AG10803 (cell line): ENCODE results near the gene SEC16A.

Experiments used
- DNase-seq: peaks from one replicate; pipeline ENCODE4 v3.0.0; 2010; ENCODE audit warnings: low read depth
- H3K4me3 ChIP-seq: 2 replicates; pipeline ENCODE4 v1.5.1; 2011; ENCODE audit warnings: mild to moderate bottlenecking, low read length, control low read depth
- TF ChIP-seq, protein P1 (sequence below): conservative IDR thresholded peaks from 2 replicates; pipeline ENCODE4 v1.5.1; 2011; ENCODE audit warnings: mild to moderate bottlenecking, low read length, control low read depth, inconsistent platforms

Gene SEC16A

DNA sequence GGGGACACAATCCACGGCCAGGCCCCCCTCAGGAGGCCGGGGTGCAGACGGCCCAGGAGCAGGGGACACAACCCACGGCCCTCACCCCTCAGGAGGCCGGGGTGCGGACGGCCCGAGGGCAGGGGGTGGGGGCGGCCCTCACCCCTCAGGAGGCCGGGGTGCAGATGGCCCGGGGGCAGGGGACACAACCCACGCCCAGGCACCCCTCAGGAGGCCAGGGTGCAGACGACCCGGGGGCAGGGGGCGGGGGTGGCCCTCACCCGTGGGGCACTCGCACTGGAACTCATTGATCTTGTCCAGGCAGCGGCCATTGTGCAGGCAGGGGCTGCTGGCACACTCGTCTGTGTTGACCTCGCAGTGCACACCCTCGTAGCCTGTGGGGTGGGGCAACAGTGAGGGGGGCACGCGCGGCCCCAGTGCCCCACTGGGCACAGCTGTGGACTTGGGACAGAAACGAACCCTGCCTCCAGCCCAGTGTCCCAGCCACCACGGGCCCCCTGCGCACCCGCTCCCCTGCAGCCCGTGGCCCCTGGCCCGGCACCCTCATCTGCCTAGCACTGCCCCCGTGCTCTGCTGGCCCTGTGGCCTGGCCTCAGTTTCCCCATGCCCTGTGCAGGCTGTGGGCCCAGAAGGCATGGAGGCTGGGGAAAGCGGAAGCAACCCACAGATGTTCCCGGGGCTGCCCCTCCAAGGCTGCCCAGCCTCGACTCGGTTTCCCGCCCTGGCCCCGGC is 34.3 kb upstream of the SEC16A start:
- DNase-seq, result no peak
- H3K4me3 ChIP-seq, result no peak overlapping the region
- TF ChIP-seq, protein P1, sequence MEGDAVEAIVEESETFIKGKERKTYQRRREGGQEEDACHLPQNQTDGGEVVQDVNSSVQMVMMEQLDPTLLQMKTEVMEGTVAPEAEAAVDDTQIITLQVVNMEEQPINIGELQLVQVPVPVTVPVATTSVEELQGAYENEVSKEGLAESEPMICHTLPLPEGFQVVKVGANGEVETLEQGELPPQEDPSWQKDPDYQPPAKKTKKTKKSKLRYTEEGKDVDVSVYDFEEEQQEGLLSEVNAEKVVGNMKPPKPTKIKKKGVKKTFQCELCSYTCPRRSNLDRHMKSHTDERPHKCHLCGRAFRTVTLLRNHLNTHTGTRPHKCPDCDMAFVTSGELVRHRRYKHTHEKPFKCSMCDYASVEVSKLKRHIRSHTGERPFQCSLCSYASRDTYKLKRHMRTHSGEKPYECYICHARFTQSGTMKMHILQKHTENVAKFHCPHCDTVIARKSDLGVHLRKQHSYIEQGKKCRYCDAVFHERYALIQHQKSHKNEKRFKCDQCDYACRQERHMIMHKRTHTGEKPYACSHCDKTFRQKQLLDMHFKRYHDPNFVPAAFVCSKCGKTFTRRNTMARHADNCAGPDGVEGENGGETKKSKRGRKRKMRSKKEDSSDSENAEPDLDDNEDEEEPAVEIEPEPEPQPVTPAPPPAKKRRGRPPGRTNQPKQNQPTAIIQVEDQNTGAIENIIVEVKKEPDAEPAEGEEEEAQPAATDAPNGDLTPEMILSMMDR, result no peak

DNA sequence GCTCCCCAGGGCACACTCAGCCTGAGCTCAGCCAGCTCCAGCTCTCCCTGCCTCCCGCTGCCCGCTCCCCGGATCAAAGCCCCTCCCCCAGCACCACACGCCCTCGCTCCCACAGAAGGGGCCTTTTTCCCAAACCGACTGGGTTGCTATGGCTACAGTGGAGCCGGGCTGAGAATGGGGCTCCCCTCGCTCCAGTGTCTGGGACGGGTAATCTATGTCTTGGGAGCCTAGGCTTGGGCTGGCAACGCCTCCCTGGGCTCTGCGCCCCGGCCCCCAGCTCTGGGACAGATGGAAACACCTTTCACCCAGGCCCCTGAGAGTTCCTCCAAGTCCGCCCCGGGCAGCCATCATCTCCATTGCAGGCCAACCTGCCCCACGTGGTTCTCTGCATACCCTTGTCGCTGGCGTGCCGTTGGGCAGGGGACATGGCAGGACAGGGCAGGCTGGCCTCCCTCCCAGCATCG is 33.4 kb upstream of the SEC16A start:
- TF ChIP-seq, protein P1, result no peak
- DNase-seq, result no peak
- H3K4me3 ChIP-seq, result no peak overlapping the region

DNA sequence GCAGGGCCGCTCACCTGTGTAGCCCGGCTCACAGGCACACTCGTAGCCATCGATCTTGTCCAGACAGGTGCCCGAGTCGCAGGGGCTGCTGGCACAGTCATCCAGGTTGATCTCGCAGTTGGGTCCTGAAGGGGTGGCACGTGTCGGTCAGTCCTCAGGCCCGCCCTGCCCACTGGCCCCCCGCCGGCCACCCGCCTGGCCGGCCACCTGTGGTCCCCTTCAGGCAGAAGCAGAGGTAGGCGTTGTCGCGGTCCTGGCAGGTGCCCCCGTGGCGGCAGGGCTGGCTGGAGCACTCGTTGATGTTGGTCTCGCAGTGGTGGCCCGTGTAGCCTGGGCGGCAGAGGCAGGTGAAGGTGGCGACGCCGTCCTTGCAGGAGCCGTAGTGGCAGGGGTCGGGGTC is 32.4 kb upstream of the SEC16A start:
- H3K4me3 ChIP-seq, result no peak overlapping the region
- DNase-seq, result no peak
- TF ChIP-seq, protein P1, result no peak

DNA sequence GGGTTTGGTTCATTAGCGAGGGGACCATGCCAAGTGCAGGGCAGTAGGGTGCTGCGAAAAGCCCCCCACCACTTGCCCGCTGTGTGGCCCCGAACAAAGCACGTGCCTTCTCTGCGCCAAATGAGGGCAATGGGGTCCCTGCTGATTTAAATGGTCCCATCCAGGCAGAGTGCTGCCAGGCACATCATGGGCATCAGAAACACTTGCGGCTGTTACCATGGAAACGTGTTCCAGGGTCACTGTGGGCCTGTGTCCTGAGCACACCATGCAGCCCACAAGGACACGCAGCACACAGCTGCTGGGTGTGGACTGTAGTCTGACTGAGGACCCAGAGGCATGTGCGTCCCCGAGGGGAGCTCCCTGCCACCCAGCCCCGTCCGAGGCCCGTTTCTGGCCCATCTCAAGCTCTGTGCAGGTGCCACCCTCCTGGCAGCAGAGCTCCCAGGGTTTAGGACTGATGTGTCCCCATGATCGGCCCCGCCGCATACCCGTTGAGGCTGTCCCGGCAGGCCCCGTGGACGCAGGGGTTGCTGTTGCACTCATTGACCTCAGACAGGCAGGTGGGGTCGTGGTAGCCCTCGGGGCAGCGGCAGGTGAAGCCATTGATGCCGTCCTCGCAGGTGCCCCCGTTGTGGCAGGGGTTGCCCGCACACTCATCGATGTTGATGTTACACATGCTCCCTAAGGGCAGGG is 31.3 kb upstream of the SEC16A start:
- DNase-seq, result no peak
- H3K4me3 ChIP-seq, result no peak overlapping the region
- TF ChIP-seq, protein P1, result no peak

DNA sequence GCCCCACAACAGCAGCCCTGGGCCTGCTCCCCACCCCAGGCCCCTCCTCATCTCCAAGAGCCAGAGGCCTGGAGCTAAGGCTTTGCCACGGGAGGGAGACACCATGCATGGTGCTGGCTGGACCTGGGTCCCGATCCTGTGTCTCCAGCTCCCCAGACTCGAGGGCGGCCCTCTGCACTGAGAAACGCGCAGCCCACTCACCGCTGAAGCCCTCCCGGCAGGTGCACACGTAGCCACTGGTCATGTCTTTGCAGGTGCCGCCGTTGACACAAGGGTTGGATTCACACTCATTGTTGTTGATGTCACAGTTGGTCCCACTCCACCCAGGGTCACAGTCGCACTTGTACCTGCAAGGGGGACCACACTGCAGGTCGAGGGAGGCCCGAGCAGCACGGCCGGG is 30.4 kb upstream of the SEC16A start:
- DNase-seq, result no peak
- no peak overlapping the region for H3K4me3 ChIP-seq
- TF ChIP-seq, protein P1, result no peak

DNA sequence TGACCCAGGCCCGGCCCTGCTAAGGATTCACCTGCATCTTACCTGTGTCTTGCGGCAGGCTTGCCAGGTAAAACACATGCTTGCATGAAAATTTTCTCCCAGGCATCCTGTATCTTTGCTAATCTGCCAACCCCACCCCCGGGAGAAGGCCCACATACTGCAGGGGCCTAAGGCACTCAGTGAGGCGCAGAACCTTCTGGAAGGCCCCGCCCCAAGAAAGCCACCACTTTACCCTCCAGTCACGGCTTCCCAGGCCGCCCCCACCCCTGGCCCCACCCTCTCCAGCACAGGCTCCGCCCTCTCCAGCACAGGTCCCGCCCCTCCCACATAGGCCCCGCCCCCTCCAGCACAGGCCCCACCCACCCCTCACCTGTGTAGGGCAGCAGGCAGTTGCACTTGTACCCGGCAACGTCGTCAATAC is 29.8 kb upstream of the SEC16A start:
- no peak for DNase-seq
- H3K4me3 ChIP-seq, result no peak overlapping the region
- TF ChIP-seq, protein P1, result no peak
